Stimulated activated CD4-positive, alpha-beta T cell treated with anti-CD3 and anti-CD28 coated beads, Interleukin-2, amount 100 ng/mL, for 4 hours (primary cell): ENCODE measurements around the gene IGF1.
"Not testable (repeated sequence)": the region's sequence is repeated elsewhere in the genome, so short reads cannot be mapped to it uniquely, and the experiment has no call there.

Experiments
- DNase-seq: peaks from one replicate; pipeline ENCODE4 v3.0.0-alpha.2; 2020; ENCODE audit warnings: low read depth

Gene IGF1

DNA sequence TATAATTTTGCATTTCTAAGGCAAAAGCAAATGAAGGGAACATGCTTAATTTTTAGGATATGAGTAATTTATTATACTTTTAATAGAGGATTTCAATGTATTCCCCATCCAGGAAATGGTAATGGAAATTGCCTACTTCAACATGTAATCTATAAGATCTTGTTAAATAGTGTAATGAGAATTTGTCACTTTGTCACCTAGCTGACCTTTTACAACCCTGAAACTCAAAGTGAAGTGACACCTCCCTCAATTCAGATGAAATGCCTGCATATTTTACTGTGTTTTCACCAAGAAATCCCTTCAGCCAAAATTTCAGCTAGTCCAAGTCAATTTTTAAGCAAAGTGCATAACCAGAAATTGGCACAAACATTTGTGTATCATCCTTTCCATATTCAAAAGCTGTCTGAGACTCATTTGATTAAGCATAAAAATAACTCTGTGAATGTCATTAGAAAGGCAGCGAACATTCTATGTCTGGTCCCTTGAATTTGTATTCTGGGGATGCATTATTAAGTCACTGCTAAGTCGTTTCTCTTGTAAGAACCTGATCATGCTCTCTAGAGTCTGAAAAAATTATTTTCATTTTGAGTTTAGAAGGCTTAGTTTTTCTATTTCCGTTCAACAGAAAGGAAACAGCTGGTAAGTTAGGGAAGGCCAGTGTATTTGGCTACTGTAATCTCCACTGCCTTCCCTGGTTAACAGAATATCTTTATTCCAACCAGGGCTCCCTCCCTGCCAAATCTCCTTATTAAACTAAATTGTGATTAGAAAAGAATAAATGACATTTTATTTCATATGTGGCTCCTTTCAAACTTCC is 100.8 kb downstream of the IGF1 start:
- no peak for DNase-seq

DNA sequence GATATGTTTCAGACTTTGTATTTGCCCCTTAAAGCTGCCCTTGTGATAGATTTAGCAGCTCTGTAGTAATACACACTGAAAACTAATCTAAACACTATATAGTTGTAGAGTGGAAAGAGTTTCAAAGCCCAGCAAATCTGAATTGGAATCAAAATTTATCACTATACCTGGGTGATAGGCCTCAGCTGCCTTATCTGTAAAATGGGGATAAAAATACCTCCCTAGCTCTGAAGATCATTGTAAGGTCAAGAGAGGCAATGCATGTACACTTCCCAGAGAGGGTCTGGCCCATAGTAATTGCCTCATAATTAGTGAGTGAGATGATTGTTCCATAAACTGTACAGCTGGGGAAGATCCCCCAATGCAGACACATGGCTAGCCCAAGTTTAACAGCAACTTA is 103.6 kb downstream of the IGF1 start:
- no peak for DNase-seq

DNA sequence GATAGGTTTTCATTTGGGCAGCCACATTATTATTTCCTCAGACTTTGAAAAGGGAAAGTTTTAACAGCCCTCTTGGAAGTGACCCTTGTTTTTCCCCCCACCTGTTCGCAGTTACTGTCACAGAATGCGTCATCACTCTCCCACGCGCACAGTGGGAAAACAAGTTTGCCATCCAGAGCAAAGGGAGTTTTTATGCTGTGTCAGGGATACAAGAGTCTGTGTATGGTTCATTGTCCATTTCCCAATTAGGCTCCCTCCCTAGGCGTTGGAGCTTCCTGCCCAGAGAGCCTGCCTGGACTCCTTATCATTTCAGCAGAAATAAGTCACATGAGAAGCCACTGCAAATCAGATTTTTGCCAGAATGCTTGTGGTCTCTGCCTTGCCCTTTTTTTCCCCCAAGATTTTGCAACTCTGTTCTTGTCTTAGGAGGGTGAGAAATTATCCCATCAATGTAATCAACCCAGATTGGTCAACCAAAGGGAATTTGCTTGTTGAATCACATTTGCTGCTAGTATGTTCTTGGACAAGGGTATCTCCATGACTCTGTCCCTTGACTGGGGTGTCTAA is 104.1 kb downstream of the IGF1 start:
- no peak for DNase-seq

DNA sequence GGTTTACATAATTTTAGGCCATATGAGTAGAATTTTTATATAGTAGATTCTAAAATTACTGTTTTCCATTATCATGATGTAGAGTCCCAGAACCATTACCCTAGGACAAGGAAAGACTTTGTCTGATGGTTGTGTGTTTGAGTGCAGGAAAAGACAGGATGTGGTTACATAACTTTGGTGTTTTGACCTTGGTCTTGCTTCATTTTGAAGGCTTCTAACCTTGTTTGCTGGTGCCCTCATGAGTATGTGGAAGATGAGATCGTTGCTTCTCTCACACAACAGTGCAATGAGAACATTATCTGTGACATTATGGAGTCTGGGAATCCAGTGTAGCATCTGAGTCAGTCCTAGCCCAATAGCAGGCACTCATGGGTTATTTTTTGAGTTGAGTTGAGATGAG is 106.2 kb downstream of the IGF1 start:
- no peak for DNase-seq

DNA sequence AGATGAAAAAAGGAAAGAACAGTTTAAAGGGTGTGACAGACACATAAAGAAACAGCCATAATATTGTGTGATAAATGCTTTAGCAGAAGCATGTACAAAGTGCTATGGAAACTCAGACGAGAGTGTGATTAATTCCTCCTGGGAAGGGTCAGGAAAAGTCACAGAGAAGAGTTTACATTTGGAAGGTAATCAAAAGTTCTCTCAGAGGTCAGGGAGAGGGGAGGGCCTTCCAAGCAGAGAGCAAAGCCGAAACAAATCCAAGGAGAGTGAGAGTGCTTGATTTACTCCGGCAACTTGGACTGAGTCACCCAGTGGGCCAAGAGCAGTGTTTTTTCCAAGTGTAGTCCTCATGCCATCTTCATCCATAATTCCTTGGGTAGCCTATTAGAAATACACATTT is 108.3 kb downstream of the IGF1 start:
- no peak for DNase-seq

DNA sequence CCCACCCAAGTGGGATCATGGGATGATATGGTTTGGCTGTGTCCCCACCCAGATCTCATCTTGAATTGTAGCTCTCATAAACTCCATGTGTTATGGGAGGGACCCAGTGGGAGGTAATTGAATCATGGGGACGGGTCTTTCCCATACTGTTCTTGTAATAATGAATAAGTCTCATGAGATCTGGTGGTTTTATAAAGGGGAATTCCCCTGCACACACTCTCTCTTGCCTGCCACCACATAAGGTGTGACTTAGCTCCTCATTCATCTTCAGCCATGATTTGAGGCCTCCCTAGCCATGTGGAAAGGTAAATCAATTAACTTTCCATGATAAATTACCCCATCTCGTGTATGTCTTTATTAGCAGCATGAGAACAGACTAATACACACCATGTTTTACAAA is 109.2 kb downstream of the IGF1 start:
- DNase-seq, result no peak

DNA sequence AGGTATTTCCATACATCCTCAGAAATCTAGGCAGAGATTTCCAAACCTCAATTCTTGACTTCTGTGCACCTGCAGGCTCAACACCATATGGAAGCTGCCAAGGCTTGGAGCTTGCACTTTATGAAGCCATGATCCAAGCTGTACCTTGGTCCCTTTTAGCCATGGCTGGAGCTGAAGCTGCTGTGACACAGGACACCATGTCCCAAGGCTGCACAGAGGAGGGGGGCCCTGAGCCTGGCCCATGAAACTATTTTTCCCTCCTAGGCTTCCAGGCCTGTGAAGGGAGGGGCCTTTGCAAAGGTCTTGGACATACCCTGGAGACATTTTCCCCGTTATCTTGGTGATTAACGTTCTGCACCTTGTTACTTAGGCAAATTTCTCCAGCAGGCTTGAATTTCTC is 110.5 kb downstream of the IGF1 start:
- no peak for DNase-seq

DNA sequence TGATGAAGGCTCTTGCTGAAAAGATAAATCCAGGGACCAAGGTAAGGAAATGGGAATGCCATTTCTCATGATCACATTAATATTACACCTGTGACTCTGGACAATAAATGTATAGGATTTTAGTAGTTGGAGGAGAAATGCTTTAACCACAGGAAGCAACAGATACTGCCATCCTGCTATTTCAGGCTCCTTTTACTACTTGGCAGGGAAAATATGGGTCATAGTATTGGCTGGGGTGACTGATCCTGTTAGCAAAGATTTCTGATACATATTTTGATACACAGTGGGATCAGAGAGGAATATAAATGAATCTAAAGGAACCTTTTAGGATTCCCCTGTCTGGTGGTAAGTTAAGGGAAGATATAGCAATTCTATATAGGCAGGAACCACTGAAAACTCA is 115.0 kb downstream of the IGF1 start:
- no peak for DNase-seq

DNA sequence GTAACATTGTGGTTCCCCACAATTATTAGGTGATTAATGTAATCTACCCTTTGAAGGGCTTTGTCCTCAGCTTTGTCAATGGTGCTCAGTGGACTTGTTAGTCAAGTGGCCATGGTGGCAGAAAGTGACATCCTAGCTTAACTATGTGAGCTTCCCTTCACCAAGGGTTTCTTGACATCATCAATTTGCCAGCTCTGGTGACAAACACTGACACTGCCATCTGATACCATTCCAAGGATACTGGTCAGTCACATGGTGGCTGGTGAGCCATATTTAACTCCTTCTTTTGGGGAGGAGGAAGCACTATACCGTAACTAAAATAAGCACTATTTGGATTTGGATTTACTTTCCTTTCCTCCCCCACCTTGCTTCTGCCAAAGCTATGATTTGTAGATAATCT is 115.7 kb downstream of the IGF1 start:
- no peak for DNase-seq

DNA sequence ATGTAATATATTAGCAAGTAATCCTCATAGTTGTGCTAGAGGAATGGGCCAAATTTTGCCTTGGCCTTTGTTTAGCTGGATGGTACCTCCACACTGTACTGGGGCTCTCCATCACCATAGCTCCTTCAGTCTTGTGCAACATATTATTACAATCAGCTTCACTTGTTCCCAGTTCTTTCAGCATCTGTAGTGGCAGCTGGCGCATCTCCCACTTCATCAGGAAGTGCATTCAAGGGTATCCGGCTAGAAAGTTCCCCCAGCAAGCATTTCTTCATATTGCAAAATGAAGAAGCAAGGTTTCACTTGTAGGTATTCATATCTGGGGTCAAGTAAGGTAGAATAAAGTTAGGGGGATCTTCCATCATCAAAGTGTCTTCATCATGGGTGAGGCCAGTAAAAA is 123.7 kb downstream of the IGF1 start:
- DNase-seq, result no peak

DNA sequence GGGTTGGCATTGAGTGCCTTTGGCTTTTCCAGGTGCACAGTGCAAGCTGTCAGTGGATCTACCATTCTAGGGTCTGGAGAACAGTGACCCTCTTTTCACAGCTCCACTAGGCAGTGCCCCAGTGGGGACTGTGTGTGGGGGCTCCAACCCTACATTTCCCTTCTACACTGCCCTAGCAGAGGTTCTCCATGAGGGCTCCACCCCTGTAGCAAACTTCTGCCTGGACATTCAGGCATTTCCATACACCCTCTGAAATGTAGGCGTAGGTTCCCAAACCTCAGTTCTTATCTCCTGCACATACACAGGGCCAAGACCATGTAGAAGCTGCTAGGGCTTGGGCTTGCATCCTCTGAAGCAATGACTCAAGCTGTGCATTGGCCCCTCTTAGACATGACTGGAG is 126.1 kb downstream of the IGF1 start:
- not testable (repeated sequence) for DNase-seq

DNA sequence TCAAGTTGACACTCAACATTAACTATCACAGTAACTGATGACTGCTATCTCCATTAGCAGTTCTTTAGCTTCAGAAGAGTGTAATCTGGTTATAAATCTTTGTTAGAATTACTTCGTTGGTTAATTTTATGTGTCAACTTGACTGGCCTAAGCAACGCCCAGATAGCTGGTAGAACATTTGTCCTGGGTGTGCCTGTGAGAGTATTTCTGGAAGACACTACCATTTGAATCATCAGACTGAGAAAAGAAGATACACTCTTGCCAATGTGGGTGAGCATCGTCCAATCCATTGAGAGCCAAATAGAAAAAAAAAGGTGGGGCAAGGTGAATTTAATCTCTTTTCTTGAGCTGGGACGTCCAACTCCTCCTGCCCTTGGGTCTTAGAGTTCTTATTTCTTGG is 129.0 kb downstream of the IGF1 start:
- DNase-seq, result no peak

DNA sequence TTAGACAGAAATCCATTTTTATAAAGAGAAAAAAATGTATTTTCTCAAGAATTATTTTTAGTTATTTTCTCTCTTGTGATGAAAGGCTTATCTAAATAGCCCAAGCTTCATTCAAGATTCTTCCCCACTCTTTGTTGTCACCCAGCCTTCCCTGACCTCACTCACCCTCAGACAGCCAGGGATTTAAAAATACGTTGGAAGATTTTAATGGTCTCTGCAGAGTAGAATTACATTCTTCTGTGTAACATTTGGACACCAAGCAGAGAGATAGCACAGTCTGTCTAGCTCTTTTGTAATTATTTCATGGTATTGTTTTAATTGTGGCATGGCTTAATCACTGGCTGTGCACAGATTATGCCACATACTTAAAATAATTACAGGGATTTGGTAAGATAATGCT is 130.3 kb downstream of the IGF1 start:
- no peak for DNase-seq

DNA sequence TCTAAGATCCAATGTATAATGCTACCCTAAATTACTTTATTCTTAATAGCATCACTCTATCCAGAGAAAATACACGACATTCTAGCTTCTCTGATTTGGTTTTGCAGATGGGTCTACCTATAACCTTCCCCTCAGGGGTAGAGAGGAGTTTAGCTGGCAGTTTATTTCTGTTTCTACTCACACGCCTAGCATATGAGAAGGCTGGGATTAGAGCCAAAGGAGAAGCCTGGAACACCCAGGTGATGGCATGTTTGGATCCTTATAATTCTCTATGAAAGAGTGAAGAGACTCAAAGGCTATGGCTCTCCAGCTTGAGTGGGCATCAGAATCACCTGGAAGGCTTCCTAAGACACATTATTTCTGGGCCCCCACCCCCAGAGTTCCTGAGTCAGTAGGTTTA is 131.3 kb downstream of the IGF1 start:
- no peak for DNase-seq

DNA sequence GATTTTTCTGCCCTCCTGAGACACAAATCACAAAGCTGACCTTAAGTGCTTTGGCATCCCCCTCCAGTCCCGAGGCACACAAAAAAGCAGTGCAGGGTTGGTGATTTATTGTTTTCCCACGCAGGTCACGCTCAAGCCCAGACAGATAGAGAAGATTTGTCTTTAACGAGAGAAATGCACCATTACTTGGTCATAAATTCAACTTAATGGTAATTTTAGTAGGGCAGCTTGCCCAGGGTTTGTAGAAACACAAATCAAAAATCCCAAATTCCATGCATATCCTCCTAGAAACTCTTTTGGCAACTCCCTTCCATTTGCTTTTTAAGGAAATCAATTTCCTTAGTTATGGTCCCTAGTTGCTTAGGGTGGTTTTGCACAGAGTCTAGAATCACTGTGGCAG is 132.6 kb downstream of the IGF1 start:
- DNase-seq, result no peak
